Prostate gland (tissue), 2 donors: ENCODE data around the gene ACTG2. TPM values are rescaled to one million over a fixed set of nuclear protein-coding genes. Genes with fewer than 3 reads are reported as not detected.

ENCODE experiments used
- DNase-seq: peaks from one replicate; pipeline ENCODE4 v3.0.0-alpha.2; 2019; ENCODE audit warnings: low spot score
- H3K27ac ChIP-seq, 2 donors: fragments of 200-600 bp; sonication (generic); 2 replicates each; pipeline ENCODE4 v1.5.1; 2017 to 2019
- H3K27me3 ChIP-seq: fragments of 200-600 bp; sonication (generic); replicated peaks from 2 replicates; pipeline ENCODE4 v1.5.1; 2019; ENCODE audit not compliant: insufficient read depth
- H3K36me3 ChIP-seq, 2 donors: fragments of 200-600 bp; sonication (generic); 1 replicate in 1 of 2; 2 replicates in 1 of 2; pipeline versions ENCODE4 v1.5.1 to v1.8.1; 2017 to 2019
- H3K4me1 ChIP-seq: fragments of 200-600 bp; sonication (generic); replicated peaks from 2 replicates; pipeline ENCODE4 v1.5.1; 2019
- H3K4me3 ChIP-seq, 2 donors: fragments of 200-600 bp; sonication (generic); 2 replicates each; pipeline ENCODE4 v1.5.1; 2017 to 2019
- H3K9me3 ChIP-seq: fragments of 200-600 bp; sonication (generic); 2 replicates; pipeline ENCODE4 v1.5.1; 2017
- CTCF ChIP-seq, 4 experiments: fragments of 200-600 bp in 2 of 4; fragments of 450-650 bp in 2 of 4; sonication (generic) in 2 of 4; IDR thresholded peaks; 1 replicate in 3 of 4; 2 replicates in 1 of 4; pipeline ENCODE4 v1.5.1; 2016 to 2019; ENCODE audit warnings: antibody characterized with exemption in 4 of 4, mild to moderate bottlenecking in 2 of 4, moderate library complexity in 2 of 4
- POLR2A ChIP-seq: fragments of 450-650 bp; IDR thresholded peaks from one replicate; pipeline ENCODE4 v1.6.1; 2016; ENCODE audit warnings: antibody characterized with exemption, mild to moderate bottlenecking
- POLR2AphosphoS5 ChIP-seq: sonication (generic); formaldehyde crosslinking; IDR thresholded peaks from one replicate; pipeline ENCODE4 v1.6.1; 2017; ENCODE audit warnings: antibody characterized with exemption
- WGBS: methylation state at CpG from one replicate; pipeline ENCODE4 v1.1.5; 2018; 5-methylcytosine and 5-hydroxymethylcytosine counted together
- intact Hi-C: fragments of 100-400 bp; cut with DNase I; formaldehyde crosslinking; loops from one replicate; pipeline ENCODE4 v1.14.2; 2022
- total RNA-seq, 2 donors: library from RNA; depleted of rRNA; stranded (reverse); fragments of >200 nt; gene quantifications; one replicate each; pipeline ENCODE4 v1.1.0, GENCODE V29; 2016

ACTG2 gene
- total RNA-seq, 2 donors from 2014 or later, result 1,031 to 1,176 TPM

DNA sequence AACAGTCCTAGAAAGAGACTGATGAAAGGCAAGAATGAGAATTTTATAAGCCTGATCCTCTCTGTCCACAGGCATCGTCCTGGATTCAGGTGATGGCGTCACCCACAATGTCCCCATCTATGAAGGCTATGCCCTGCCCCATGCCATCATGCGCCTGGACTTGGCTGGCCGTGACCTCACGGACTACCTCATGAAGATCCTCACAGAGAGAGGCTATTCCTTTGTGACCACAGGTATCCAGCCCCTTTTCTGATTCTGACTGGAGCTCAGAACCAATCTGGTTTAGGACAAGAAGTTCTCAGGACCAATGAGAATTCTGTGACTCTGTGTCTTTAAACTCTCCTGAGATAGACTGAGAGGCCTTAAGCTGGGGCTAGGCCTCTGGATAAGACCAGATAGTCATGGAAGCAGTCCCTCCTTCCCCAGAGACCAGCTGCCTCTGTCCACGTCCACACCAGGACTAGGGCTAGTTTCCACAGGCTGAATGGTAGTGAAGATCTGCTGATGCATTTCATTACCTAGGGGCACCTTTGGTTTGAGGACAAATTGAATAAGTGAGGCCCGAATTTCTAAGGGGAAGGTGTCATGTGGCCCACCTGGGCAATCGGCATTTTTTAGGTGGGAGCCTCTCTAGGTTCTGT lies 20.7 kb downstream of the ACTG2 start:
- intact Hi-C loops, result no loop called here
- Histone ChIP-seq H3K4me3 (no peak overlapping the region), H3K9me3 (no peaks in the 10 kb centered on the region), H3K36me3 (no peaks in the 10 kb centered on the region), H3K4me1 (no peaks in the 10 kb centered on the region), H3K27me3 (no peaks in the 10 kb centered on the region), H3K27ac (no peak overlapping the region)
- TF ChIP-seq POLR2A, result no peak
- no peak for TF ChIP-seq POLR2AphosphoS5
- TF ChIP-seq CTCF (IDR thresholded peaks at IDR 0.05), result no peak
- WGBS, result 89% methylated on average over 8 of the region's 8 CpGs
- no peak for DNase-seq

GRCh38 chr2:73914667-73915066 lies 21.9 kb downstream of the ACTG2 start:
- TF ChIP-seq POLR2A, result no peak
- TF ChIP-seq POLR2AphosphoS5, result no peak
- Histone ChIP-seq H3K4me1 (no peaks in the 10 kb centered on the region), H3K27ac (no peak overlapping the region), H3K36me3 (no peaks in the 10 kb centered on the region), H3K9me3 (no peaks in the 10 kb centered on the region), H3K4me3 (no peak overlapping the region), H3K27me3 (no peaks in the 10 kb centered on the region)
- WGBS, result 87% methylated on average over 4 of the region's 4 CpGs
- intact Hi-C loops, result no loop called here
- no peak for DNase-seq

GRCh38 chr2:73915437-73915993 lies 22.7 kb downstream of the ACTG2 start:
- Histone ChIP-seq H3K4me1 (no peaks in the 10 kb centered on the region), H3K27me3 (no peaks in the 10 kb centered on the region), H3K9me3 (no peaks in the 10 kb centered on the region), H3K27ac (no peak overlapping the region), H3K4me3 (no peak overlapping the region), H3K36me3 (no peaks in the 10 kb centered on the region)
- TF ChIP-seq POLR2A (no peak), POLR2AphosphoS5 (no peak), CTCF (IDR thresholded peaks at IDR 0.05) (no peak)
- WGBS, result 92% methylated on average over 5 of the region's 5 CpGs
- intact Hi-C loops, result no loop called here
- DNase-seq, result no peak

DNA sequence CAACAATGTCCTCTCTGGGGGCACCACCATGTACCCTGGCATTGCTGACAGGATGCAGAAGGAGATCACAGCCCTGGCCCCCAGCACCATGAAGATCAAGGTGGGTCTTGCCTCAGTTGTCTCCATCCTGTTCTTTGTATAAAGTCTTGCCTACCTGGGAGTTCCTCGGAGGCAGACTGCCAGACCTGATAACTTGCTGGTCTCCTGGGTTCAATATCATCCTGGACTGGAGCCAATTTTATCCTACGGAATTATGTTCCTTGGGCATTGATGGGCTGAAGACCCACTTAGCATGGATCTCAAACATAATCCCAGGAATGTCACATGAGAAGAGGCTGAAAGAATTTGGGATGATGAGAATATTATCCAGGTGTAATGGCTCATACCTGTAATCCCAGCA lies 23.9 kb downstream of the ACTG2 start:
- Histone ChIP-seq H3K36me3 (no peaks in the 10 kb centered on the region), H3K27ac (no peak overlapping the region), H3K9me3 (no peaks in the 10 kb centered on the region), H3K4me1 (no peaks in the 10 kb centered on the region), H3K4me3 (no peak overlapping the region), H3K27me3 (no peaks in the 10 kb centered on the region)
- TF ChIP-seq CTCF (IDR thresholded peaks at IDR 0.05) (no peak), POLR2AphosphoS5 (peak; percentile 35), POLR2A (no peak)
- WGBS, result 36% methylated on average over 2 of the region's 2 CpGs
- intact Hi-C loops, result no loop called here
- DNase-seq, result no peak

- Histone ChIP-seq H3K4me3 (no peak overlapping the region), H3K9me3 (no peaks in the 10 kb centered on the region), H3K27ac (no peak overlapping the region), H3K36me3 (no peaks in the 10 kb centered on the region), H3K4me1 (no peaks in the 10 kb centered on the region), H3K27me3 (no peaks in the 10 kb centered on the region)
- TF ChIP-seq CTCF (IDR thresholded peaks at IDR 0.05), result no peak
- TF ChIP-seq POLR2A, result no peak
- no peak for TF ChIP-seq POLR2AphosphoS5
- intact Hi-C loops, result no loop called here
- no peak for DNase-seq
- 50% methylated on average over 2 of the region's 2 CpGs for WGBS
Measured at GRCh38 chr2:73917296-73917695, 24.5 kb downstream of the ACTG2 start.
